Islet of Langerhans (tissue), 1 donor: Measurements from ENCODE around the gene ADCK1.
"Not testable (repeated sequence)": the region's sequence is repeated elsewhere in the genome, so short reads cannot be mapped to it uniquely, and the experiment has no call there.

Experiments used
- FAIRE-seq: peaks from one replicate; lab custom pipeline; 2011; peaks lifted over from hg19 to GRCh38; lab: Jason Lieb, UNC

Gene ADCK1

GRCh38 chr14:77950371-77951063, 150.6 kb downstream of the ADCK1 start:
- FAIRE-seq, result no peak

GRCh38 chr14:77955816-77956484, 156.0 kb downstream of the ADCK1 start:
- no peak for FAIRE-seq

GRCh38 chr14:77959686-77960085, 159.8 kb downstream of the ADCK1 start:
- FAIRE-seq, result not testable (repeated sequence)

GRCh38 chr14:77961847-77962580, 162.1 kb downstream of the ADCK1 start:
- no peak for FAIRE-seq

GRCh38 chr14:77962731-77963520, 163.0 kb downstream of the ADCK1 start:
- FAIRE-seq, result no peak

GRCh38 chr14:77964586-77964985, 164.7 kb downstream of the ADCK1 start:
- FAIRE-seq, result no peak

- no peak for FAIRE-seq
These were observed 165.1 kb downstream of the ADCK1 start for GRCh38 chr14:77965050-77965449.

GRCh38 chr14:77965919-77966435, 166.1 kb downstream of the ADCK1 start:
- FAIRE-seq, result no peak

GRCh38 chr14:77967110-77967509, 167.2 kb downstream of the ADCK1 start:
- FAIRE-seq, result no peak

- no peak for FAIRE-seq
These were observed 170.7 kb downstream of the ADCK1 start for GRCh38 chr14:77970646-77971045.

GRCh38 chr14:77973246-77973645, 173.3 kb downstream of the ADCK1 start:
- no peak for FAIRE-seq

- FAIRE-seq, result no peak
These were observed 176.7 kb downstream of the ADCK1 start for GRCh38 chr14:77976591-77976990.

GRCh38 chr14:77979171-77979570, 179.3 kb downstream of the ADCK1 start:
- FAIRE-seq, result no peak

GRCh38 chr14:77979666-77980351, 179.9 kb downstream of the ADCK1 start:
- FAIRE-seq, result no peak

GRCh38 chr14:77980475-77981321, 180.8 kb downstream of the ADCK1 start:
- FAIRE-seq, result no peak
